Measurements from ENCODE around the gene TRIM29. TPM values are rescaled to one million over a fixed set of nuclear protein-coding genes. Genes with fewer than 3 reads are reported as not detected.

Gene TRIM29
- total and polyA plus RNA-seq, 10 of the 15 experiments (the other 5 are each of a cell fraction or from before 2014, with no cell fraction given): 0.08 to 0.67 (median 0.26) TPM; not detected in 5

GRCh38 chr11:120178561-120179056 lies 40.7 kb upstream of the TRIM29 start:
- Histone ChIP-seq H3K4me3 (no peak overlapping the region), H3K36me3 (ENCODE audit: control insufficient read depth in 2 of 2, insufficient read depth in 2 of 2, low read length in 1 of 2) (no peaks in the 10 kb centered on the region), H3K4me2 (ENCODE audit: control insufficient read depth, insufficient read depth) (no peak overlapping the region), H3K27ac (ENCODE audit: control insufficient read depth, insufficient read depth) (no peak overlapping the region), H3K9me3 (replicated peaks; ENCODE audit: control insufficient read depth, insufficient read depth, low read length) (no peaks in the 10 kb centered on the region), H3K9ac (ENCODE audit: control insufficient read depth, insufficient read depth, low read length) (no peak overlapping the region), H3K27me3 (replicated peaks in 1 of 2; ENCODE audit: control insufficient read depth in 2 of 2, insufficient read depth in 2 of 2, low read length in 1 of 2) (peaks cover 6 to 10% of the 10 kb centered on the region in 2 experiments; a peak in 2 of 4 replicates), H2AFZ (ENCODE audit: control insufficient read depth, low read depth, low read length) (no peak overlapping the region), H3K4me1 (ENCODE audit: control insufficient read depth, insufficient read depth, low read length) (no peaks in the 10 kb centered on the region), H4K20me1 (ENCODE audit: control insufficient read depth, insufficient read depth) (no peaks in the 10 kb centered on the region), H3K79me2 (ENCODE audit: control insufficient read depth, insufficient read depth, low read length) (no peaks in the 10 kb centered on the region)
- ATAC-seq (no peak), FAIRE-seq (no peak), DNase-seq (ENCODE audit: low read depth, low spot score) (no peak)
- ChIA-PET POLR2A (no interaction called here), RAD21 (ENCODE audit: unreplicated experiment) (interaction anchor here (1.0 to 1.2 kb wide), 2 partner anchors 55 to 124 kb away, joined by 5 read pairs; no protein-coding TSS in a partner anchor), SMC1A (ENCODE audit: uncharacterized antibody, unreplicated experiment) (interaction anchor here (0.9 to 1.9 kb wide), 3 partner anchors 12 to 124 kb away, joined by 3 to 5 read pairs (median 5); no protein-coding TSS in a partner anchor), CTCF (interaction anchor here (0.9 to 3.0 kb wide), 5 partner anchors 9 to 124 kb away, joined by 3 to 17 read pairs (median 5); no protein-coding TSS in a partner anchor)
- BruUV-seq (replicated peaks): no TSS peak
- 46% methylated on average over 5 of the region's 5 CpGs for WGBS (ENCODE audit: insufficient coverage, insufficient replicate concordance, low lambda C conversion rate, missing lambda C conversion rate)
- TF ChIP-seq HDAC2 (IDR thresholded peaks at IDR 0.05): no peak
- no peak for TF ChIP-seq FOXK2 (IDR thresholded peaks at IDR 0.05)
- TF ChIP-seq, protein P1, sequence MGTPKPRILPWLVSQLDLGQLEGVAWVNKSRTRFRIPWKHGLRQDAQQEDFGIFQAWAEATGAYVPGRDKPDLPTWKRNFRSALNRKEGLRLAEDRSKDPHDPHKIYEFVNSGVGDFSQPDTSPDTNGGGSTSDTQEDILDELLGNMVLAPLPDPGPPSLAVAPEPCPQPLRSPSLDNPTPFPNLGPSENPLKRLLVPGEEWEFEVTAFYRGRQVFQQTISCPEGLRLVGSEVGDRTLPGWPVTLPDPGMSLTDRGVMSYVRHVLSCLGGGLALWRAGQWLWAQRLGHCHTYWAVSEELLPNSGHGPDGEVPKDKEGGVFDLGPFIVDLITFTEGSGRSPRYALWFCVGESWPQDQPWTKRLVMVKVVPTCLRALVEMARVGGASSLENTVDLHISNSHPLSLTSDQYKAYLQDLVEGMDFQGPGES (IDR thresholded peaks at IDR 0.05): no peak
- no peak for TF ChIP-seq ZSCAN29 (IDR thresholded peaks at IDR 0.05)
- TF ChIP-seq, protein P2, sequence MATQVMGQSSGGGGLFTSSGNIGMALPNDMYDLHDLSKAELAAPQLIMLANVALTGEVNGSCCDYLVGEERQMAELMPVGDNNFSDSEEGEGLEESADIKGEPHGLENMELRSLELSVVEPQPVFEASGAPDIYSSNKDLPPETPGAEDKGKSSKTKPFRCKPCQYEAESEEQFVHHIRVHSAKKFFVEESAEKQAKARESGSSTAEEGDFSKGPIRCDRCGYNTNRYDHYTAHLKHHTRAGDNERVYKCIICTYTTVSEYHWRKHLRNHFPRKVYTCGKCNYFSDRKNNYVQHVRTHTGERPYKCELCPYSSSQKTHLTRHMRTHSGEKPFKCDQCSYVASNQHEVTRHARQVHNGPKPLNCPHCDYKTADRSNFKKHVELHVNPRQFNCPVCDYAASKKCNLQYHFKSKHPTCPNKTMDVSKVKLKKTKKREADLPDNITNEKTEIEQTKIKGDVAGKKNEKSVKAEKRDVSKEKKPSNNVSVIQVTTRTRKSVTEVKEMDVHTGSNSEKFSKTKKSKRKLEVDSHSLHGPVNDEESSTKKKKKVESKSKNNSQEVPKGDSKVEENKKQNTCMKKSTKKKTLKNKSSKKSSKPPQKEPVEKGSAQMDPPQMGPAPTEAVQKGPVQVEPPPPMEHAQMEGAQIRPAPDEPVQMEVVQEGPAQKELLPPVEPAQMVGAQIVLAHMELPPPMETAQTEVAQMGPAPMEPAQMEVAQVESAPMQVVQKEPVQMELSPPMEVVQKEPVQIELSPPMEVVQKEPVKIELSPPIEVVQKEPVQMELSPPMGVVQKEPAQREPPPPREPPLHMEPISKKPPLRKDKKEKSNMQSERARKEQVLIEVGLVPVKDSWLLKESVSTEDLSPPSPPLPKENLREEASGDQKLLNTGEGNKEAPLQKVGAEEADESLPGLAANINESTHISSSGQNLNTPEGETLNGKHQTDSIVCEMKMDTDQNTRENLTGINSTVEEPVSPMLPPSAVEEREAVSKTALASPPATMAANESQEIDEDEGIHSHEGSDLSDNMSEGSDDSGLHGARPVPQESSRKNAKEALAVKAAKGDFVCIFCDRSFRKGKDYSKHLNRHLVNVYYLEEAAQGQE (IDR thresholded peaks at IDR 0.05; ENCODE audit: low read depth, low read length): no peak
- TF ChIP-seq ZNF622 (IDR thresholded peaks at IDR 0.05): no peak
- no peak for TF ChIP-seq CHD4 (IDR thresholded peaks at IDR 0.05)
- TF ChIP-seq RELA (IDR thresholded peaks at IDR 0.05; ENCODE audit: borderline replicate concordance, partially characterized antibody): no peak
- no peak for TF ChIP-seq ZBTB33 (IDR thresholded peaks at IDR 0.05)
- TF ChIP-seq, protein P3, sequence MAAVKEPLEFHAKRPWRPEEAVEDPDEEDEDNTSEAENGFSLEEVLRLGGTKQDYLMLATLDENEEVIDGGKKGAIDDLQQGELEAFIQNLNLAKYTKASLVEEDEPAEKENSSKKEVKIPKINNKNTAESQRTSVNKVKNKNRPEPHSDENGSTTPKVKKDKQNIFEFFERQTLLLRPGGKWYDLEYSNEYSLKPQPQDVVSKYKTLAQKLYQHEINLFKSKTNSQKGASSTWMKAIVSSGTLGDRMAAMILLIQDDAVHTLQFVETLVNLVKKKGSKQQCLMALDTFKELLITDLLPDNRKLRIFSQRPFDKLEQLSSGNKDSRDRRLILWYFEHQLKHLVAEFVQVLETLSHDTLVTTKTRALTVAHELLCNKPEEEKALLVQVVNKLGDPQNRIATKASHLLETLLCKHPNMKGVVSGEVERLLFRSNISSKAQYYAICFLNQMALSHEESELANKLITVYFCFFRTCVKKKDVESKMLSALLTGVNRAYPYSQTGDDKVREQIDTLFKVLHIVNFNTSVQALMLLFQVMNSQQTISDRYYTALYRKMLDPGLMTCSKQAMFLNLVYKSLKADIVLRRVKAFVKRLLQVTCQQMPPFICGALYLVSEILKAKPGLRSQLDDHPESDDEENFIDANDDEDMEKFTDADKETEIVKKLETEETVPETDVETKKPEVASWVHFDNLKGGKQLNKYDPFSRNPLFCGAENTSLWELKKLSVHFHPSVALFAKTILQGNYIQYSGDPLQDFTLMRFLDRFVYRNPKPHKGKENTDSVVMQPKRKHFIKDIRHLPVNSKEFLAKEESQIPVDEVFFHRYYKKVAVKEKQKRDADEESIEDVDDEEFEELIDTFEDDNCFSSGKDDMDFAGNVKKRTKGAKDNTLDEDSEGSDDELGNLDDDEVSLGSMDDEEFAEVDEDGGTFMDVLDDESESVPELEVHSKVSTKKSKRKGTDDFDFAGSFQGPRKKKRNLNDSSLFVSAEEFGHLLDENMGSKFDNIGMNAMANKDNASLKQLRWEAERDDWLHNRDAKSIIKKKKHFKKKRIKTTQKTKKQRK (IDR thresholded peaks at IDR 0.05; ENCODE audit: low read depth, low read length): no peak
- no peak for TF ChIP-seq YY1 (IDR thresholded peaks at IDR 0.05; ENCODE audit: low read depth, low read length)
- no peak for TF ChIP-seq NR2C2 (IDR thresholded peaks at IDR 0.05; ENCODE audit: borderline replicate concordance, control insufficient read depth, insufficient read length, low read depth)
- TF ChIP-seq ZNF384 (IDR thresholded peaks at IDR 0.05; ENCODE audit: borderline replicate concordance, low read depth, low read length): no peak
- intact Hi-C loops (cut with micrococcal nuclease; ENCODE audit: unreplicated experiment) (loop anchor here (5.0 kb wide), 1 partner anchor 34 kb away; the partner anchor contains the start of gene OAF), in situ Hi-C loops (cut with MboI) (no loop called here)
